ENCODE results near the gene SEC14L2. TPM values are rescaled to one million over a fixed set of nuclear protein-coding genes. Genes with fewer than 3 reads are reported as not detected.

SEC14L2 gene
- total and polyA plus RNA-seq, 2 of the 8 experiments (the other 6 are each of a cell fraction or from before 2014, with no cell fraction given): 2.8 to 3.2 TPM

DNA sequence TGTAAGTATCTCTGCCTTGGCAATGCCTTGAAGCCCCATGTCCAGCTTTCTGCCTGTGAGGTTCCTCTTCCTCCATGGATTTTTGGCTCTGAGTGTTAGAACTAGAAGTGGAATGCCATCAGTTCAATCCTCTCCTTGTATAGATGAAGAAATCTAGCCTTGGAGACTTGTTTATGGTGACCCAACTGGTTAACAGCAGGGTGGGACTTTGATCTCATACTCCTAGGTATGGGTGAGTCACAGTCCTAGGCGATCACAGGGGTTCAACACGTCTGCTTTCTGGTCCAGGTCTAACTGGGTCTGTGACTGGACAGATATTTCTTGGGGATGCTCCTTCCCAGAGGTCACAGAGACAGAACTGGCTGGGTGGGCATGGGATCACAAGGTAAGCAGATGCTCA is 19.6 kb downstream of the SEC14L2 start (continued):
- TF ChIP-seq, protein P1, sequence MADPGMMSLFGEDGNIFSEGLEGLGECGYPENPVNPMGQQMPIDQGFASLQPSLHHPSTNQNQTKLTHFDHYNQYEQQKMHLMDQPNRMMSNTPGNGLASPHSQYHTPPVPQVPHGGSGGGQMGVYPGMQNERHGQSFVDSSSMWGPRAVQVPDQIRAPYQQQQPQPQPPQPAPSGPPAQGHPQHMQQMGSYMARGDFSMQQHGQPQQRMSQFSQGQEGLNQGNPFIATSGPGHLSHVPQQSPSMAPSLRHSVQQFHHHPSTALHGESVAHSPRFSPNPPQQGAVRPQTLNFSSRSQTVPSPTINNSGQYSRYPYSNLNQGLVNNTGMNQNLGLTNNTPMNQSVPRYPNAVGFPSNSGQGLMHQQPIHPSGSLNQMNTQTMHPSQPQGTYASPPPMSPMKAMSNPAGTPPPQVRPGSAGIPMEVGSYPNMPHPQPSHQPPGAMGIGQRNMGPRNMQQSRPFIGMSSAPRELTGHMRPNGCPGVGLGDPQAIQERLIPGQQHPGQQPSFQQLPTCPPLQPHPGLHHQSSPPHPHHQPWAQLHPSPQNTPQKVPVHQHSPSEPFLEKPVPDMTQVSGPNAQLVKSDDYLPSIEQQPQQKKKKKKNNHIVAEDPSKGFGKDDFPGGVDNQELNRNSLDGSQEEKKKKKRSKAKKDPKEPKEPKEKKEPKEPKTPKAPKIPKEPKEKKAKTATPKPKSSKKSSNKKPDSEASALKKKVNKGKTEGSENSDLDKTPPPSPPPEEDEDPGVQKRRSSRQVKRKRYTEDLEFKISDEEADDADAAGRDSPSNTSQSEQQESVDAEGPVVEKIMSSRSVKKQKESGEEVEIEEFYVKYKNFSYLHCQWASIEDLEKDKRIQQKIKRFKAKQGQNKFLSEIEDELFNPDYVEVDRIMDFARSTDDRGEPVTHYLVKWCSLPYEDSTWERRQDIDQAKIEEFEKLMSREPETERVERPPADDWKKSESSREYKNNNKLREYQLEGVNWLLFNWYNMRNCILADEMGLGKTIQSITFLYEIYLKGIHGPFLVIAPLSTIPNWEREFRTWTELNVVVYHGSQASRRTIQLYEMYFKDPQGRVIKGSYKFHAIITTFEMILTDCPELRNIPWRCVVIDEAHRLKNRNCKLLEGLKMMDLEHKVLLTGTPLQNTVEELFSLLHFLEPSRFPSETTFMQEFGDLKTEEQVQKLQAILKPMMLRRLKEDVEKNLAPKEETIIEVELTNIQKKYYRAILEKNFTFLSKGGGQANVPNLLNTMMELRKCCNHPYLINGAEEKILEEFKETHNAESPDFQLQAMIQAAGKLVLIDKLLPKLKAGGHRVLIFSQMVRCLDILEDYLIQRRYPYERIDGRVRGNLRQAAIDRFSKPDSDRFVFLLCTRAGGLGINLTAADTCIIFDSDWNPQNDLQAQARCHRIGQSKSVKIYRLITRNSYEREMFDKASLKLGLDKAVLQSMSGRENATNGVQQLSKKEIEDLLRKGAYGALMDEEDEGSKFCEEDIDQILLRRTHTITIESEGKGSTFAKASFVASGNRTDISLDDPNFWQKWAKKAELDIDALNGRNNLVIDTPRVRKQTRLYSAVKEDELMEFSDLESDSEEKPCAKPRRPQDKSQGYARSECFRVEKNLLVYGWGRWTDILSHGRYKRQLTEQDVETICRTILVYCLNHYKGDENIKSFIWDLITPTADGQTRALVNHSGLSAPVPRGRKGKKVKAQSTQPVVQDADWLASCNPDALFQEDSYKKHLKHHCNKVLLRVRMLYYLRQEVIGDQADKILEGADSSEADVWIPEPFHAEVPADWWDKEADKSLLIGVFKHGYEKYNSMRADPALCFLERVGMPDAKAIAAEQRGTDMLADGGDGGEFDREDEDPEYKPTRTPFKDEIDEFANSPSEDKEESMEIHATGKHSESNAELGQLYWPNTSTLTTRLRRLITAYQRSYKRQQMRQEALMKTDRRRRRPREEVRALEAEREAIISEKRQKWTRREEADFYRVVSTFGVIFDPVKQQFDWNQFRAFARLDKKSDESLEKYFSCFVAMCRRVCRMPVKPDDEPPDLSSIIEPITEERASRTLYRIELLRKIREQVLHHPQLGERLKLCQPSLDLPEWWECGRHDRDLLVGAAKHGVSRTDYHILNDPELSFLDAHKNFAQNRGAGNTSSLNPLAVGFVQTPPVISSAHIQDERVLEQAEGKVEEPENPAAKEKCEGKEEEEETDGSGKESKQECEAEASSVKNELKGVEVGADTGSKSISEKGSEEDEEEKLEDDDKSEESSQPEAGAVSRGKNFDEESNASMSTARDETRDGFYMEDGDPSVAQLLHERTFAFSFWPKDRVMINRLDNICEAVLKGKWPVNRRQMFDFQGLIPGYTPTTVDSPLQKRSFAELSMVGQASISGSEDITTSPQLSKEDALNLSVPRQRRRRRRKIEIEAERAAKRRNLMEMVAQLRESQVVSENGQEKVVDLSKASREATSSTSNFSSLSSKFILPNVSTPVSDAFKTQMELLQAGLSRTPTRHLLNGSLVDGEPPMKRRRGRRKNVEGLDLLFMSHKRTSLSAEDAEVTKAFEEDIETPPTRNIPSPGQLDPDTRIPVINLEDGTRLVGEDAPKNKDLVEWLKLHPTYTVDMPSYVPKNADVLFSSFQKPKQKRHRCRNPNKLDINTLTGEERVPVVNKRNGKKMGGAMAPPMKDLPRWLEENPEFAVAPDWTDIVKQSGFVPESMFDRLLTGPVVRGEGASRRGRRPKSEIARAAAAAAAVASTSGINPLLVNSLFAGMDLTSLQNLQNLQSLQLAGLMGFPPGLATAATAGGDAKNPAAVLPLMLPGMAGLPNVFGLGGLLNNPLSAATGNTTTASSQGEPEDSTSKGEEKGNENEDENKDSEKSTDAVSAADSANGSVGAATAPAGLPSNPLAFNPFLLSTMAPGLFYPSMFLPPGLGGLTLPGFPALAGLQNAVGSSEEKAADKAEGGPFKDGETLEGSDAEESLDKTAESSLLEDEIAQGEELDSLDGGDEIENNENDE (IDR thresholded peaks at IDR 0.05; ENCODE audit: insufficient replicate concordance, low read length): no peak
- no peak for TF ChIP-seq ASH2L (IDR thresholded peaks at IDR 0.05; ENCODE audit: low read length)
- no peak for TF ChIP-seq RBBP5 (IDR thresholded peaks at IDR 0.05; ENCODE audit: borderline replicate concordance, low read depth, low read length)
- TF ChIP-seq ZNF274 (IDR thresholded peaks at IDR 0.05; ENCODE audit: borderline replicate concordance, extremely low read depth, low read length): no peak
- TF ChIP-seq BRCA1 (IDR thresholded peaks at IDR 0.05; ENCODE audit: low read depth, low read length): no peak
